GM21528 (cell line): Measurements from ENCODE around the gene BTF3.
A peak's percentile ranks its signal among the peaks of the same experiment; 100 is the strongest.
"Not testable (repeated sequence)": the region's sequence is repeated elsewhere in the genome, so short reads cannot be mapped to it uniquely, and the experiment has no call there.

Experiments used
- ATAC-seq: cut with Tn5 transposase; IDR thresholded peaks from one replicate; pipeline ENCODE4 v1.9.1; 2021; ENCODE audit warnings: mild to moderate bottlenecking, moderate library complexity; ENCODE audit not compliant: unreplicated experiment, low FRiP score

The BTF3 gene

GRCh38 chr5:73485715-73486114 lies 12.5 kb upstream of the BTF3 start:
- no peak for ATAC-seq

- ATAC-seq: no peak
Measured at GRCh38 chr5:73486119-73486899, 11.9 kb upstream of the BTF3 start.

DNA sequence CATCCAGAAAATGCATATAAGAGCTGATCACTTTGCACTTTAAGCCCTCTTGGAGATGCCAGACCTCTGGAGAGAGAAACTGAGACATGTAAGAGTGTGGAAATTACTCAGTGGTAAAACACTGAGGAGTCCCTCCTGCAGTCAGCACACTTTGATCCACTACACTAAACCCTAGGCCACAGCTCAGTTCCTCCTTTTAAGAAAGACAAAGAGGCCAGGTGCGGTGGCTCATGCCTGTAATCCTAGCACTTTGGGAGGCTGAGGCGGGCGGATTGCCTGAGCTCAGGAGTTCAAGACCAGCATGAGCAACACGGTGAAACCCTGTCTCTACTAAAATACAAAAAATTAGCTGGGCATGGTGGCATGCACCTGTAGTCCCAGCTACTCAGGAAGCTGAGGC lies 11.0 kb upstream of the BTF3 start:
- ATAC-seq: not testable (repeated sequence)

DNA sequence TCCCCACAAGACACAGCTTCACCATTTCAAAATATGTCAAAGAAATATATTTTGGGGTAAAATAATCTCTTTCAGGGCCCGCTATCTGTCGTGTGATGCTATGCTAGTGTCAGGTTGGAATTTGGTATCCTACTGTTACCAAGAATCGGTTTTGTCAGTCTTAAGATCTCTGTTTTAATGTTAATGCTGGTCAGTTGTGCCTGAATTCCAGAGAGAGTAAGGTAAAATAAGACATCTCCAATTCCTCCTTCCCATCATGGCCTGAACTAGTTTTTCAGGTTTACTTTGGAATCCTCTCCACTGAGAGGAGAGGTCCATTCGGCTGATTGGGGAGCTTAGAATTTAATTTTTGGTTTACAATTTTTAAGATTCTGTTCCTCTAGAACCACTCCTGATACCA lies 10.4 kb upstream of the BTF3 start:
- no peak for ATAC-seq

- no peak for ATAC-seq
Measured at GRCh38 chr5:73488806-73489205, 9.4 kb upstream of the BTF3 start.

GRCh38 chr5:73490088-73490487 lies 8.2 kb upstream of the BTF3 start:
- no peak for ATAC-seq

- no peak for ATAC-seq
Measured at GRCh38 chr5:73491155-73491554, 7.1 kb upstream of the BTF3 start.

DNA sequence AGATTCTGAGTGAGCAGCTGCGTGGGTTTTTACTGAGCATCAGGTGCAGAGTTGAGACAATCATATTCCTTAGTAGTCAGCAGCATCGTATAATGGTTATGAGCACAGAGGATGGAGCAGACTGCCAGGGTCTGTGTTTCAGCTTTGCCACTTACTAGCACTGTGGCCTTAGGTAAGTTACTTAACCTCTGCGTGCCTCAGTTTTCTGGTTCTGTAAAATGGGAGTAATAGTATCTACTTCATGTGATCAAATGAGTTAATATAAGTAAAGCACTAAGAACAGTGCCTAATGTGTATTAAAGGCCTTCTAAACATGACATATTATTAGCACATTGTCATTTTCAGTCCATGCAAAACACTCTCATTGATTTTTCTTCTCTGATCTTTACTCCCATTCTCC lies 4.8 kb upstream of the BTF3 start:
- ATAC-seq: no peak

DNA sequence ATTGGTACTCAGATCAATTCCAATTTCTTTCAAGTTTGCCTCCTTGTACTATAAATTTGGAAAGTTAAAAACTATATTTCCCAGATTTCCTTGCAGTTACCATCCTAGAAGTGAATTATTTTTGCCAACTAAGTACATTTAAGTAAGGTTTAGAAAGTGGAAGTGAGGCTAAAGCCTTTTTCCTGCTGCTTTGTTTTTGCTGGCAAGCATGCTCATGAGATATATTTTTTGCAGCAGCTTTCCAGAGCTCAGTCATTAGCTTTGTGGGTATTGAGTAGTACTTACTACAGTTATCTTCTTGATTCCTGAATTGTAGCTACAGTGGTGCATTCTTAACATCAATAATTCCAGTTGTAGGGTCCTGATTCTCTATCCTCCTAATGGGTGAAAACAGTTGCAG lies 3.5 kb upstream of the BTF3 start:
- no peak for ATAC-seq

- ATAC-seq: no peak
Measured at GRCh38 chr5:73495772-73496335, 2.4 kb upstream of the BTF3 start.

GRCh38 chr5:73496984-73497457 lies 1.2 kb upstream of the BTF3 start:
- no peak for ATAC-seq

DNA sequence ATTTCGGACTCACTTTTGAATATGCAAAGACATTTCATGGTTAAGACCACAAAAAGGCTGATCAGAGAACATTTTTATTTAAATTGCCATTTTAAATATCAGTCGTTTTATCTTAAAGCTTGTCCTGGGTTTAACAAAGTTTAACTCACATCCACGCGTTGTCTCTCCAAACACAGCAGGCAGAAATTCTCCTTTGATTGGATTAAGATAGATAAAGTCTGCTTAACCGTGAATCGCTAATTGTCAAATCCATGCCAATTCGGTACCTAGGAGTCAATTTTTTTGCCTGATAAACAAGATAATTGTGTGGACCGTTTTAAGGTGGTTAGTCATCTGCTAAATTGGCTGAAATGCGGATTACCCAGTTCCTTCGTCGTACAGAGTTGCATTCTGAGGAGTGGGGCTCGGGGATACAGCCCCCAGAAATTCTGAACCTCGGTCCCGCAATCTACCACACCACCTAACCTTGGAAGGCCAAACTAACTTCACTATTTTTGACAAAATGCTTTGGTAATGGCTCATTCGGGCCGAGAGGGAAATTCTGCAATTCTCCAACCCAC lies 665 bp upstream of the BTF3 start:
- ATAC-seq: peak; percentile 6

GRCh38 chr5:73499187-73499586 lies 945 bp downstream of the BTF3 start:
- ATAC-seq: no peak

GRCh38 chr5:73499756-73500155 lies 1.5 kb downstream of the BTF3 start:
- ATAC-seq: no peak

DNA sequence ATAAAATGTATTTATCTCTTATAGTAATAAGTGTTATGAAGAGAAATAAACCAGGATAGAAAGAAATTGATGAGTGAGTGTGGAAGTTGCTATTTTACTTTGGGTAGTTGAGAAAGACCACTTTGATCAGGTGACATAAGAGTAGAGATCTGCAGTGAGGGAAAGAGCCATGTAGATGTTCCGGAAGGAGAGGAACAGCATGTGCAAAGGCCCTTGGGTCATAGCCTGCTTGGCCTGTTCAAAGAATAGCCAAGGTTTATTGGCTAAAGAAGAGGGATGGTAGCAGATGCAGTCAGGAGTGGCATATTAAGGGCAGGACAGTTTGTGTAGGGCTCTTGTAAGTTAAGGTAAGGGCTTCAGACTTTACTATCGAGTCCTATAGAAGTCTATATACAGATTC lies 3.2 kb downstream of the BTF3 start:
- ATAC-seq: no peak

GRCh38 chr5:73506459-73506955 lies 8.3 kb downstream of the BTF3 start:
- no peak for ATAC-seq

GRCh38 chr5:73507062-73507461 lies 8.8 kb downstream of the BTF3 start:
- ATAC-seq: no peak

- not testable (repeated sequence) for ATAC-seq
Measured at GRCh38 chr5:73508521-73508920, 10.3 kb downstream of the BTF3 start.

DNA sequence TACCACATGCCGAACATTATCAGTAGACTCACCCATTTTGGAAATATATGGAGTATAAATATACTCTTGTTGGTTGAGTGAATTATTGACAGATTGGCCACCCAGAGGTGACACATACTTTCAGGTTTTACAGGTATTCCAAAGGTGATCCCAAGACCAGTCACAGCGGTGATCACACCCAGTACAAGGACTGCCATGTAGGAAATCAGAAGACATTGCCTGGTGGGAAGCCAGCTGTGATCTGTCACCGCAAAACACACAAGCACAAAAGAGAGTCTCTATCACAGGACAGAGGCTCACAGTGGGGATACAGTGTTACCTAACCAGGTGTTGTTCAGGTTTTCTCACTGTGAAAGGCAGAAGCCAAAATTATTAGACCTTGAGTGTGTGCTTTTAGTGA lies 15.8 kb downstream of the BTF3 start:
- no peak for ATAC-seq

DNA sequence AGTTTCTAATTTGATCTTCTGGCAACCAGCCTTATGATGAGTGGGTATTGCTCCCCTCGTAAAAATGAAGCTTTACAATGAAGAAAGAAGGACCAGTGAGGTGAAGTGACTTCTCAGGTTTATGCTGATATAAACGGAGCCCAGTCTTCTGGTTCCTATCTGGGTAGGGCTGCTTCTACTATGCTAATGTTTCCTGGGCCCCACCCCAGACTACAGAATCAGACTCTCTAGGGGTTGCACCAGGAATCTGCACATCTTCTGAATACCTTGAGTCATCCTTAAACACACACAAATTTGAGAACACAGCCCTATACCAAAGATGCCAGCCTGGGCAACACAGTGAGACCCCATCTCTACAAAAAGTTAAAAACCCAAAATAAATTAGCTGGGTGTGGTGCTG lies 16.2 kb downstream of the BTF3 start:
- no peak for ATAC-seq

DNA sequence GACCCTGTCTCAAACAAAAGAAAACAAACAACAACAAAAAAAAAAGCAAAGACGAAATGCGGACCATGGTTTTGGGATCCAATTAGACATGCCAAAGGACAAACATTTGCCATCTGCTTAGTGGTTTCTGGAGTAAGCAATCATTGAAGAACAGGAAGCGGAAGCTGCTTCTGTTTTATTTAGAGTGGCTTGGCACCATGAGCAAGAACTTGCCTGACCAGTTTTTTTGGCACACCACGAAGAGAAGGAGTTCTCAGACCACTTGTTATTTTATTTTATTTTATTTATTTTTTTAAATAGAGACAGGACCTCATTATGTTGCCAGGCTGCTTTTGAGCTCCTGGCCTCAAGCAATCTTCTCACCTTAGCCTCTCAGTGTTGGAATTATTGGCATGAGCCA lies 17.0 kb downstream of the BTF3 start:
- ATAC-seq: no peak
